AG09309 (cell line): ENCODE measurements around the gene KLC4.

Experiments used
- DNase-seq: peaks from one replicate; pipeline ENCODE4 v3.0.0-alpha.2; 2010; ENCODE audit warnings: low read depth
- H3K4me3 ChIP-seq: 2 replicates; pipeline ENCODE4 v1.5.1; 2011; ENCODE audit warnings: mild to moderate bottlenecking, low read depth, low read length, moderate library complexity; ENCODE audit not compliant: control insufficient read depth
- TF ChIP-seq, protein P1 (sequence below): IDR thresholded peaks from 2 replicates; pipeline ENCODE4 v1.5.1; 2011; ENCODE audit warnings: mild to moderate bottlenecking, low read depth, low read length, inconsistent platforms; ENCODE audit not compliant: insufficient read depth, control insufficient read depth; ENCODE audit errors: missing control alignments

The KLC4 gene

DNA sequence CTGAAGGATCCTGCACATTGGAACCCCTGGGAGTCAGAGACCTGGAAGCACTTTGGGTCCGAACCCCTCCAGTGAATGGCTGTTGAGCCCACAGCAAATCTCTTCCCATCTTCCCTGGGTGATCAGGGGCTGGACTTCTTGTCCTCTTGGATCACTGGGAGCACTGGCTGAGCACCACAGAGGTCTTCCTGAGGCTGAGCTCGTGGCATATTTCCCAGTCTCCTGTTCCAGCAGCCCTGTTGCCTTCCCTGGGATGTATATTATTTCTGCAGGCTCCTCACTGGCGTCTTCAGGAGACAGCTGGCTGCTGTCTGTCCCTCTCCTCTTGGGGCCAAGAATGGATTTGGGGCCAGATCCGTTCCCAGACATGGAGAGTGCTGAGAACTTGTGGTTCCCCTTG, 60.1 kb downstream of the KLC4 start:
- TF ChIP-seq, protein P1, sequence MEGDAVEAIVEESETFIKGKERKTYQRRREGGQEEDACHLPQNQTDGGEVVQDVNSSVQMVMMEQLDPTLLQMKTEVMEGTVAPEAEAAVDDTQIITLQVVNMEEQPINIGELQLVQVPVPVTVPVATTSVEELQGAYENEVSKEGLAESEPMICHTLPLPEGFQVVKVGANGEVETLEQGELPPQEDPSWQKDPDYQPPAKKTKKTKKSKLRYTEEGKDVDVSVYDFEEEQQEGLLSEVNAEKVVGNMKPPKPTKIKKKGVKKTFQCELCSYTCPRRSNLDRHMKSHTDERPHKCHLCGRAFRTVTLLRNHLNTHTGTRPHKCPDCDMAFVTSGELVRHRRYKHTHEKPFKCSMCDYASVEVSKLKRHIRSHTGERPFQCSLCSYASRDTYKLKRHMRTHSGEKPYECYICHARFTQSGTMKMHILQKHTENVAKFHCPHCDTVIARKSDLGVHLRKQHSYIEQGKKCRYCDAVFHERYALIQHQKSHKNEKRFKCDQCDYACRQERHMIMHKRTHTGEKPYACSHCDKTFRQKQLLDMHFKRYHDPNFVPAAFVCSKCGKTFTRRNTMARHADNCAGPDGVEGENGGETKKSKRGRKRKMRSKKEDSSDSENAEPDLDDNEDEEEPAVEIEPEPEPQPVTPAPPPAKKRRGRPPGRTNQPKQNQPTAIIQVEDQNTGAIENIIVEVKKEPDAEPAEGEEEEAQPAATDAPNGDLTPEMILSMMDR: no peak
- no peak overlapping the region for H3K4me3 ChIP-seq
- DNase-seq: no peak

DNA sequence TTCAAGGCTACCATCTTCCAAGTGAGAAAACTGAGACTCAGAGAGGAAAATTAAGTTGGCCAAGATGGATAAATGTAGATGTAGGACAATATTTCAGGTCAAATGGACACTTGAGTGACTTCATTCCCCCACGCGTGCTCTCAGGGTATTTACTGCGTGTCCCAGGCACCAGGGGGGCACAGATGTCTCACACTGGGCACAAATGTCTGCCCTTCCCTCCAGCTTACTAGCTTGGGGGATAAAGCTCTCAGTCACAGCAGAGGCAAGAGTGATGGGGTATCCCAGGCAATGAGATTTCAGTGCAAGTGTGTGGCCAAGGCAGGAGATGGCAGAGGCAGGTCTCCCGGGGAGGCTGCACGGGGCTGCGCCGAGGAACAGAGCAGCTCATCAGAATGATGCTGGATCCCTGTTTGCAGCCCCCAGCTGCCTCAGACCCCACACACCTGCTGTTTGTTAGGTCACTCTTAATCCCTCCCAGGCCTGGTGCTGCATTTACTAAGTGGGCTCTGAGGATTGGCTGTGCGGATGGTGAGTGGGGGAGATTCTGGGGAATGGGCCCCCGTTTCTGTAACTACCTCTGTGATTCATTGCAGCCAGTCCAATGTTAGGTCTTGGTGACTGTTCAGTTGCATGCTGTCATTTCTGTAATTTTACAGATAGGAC, 60.8 kb downstream of the KLC4 start:
- H3K4me3 ChIP-seq: no peak overlapping the region
- TF ChIP-seq, protein P1: no peak
- DNase-seq: no peak

DNA sequence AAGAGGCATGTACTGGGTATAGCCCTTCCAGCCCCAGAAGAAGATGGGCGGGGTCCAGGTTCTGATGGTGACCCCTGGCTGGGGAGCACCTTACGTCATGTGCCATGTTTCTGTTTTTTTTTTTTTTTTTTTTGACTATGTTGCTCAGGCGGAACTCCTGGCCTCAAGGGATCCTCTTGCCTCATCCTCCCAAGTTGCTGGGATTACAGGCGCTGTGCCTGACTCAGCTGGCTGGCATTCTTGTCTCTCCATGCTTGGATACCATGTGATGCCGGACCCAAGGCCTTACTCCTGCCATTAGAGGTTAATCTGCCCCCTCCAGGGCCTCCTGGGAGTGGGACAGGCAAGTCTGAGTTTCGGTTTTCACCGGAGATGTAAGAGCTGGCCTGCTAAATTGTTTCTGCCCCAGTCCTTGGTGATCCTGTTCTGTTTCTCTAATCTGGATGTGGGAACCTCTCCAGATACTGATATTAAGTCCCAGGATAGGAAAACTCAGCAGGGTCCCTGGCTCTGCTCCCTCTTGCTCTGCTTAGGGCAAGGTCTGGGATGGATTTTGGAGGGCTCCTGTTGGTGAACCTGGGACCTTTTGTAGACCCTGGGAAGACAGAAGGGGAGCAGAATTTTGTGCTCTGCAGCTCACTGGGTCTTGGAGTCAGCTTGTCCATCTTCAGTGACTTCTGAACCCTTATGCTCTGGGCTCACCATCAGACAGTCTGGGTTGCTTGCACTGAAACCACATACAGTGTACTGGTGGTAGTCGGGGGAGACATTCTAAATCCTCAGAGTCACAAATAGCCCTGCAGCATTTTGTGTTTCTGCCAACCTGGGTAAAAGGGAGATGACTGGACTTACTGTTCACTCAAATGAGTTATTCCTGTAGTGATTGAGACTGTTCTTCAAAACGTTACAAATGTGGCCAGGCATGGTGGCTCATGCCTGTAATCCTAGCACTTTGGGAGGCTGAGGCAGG, 61.8 kb downstream of the KLC4 start:
- no peak overlapping the region for H3K4me3 ChIP-seq

DNA sequence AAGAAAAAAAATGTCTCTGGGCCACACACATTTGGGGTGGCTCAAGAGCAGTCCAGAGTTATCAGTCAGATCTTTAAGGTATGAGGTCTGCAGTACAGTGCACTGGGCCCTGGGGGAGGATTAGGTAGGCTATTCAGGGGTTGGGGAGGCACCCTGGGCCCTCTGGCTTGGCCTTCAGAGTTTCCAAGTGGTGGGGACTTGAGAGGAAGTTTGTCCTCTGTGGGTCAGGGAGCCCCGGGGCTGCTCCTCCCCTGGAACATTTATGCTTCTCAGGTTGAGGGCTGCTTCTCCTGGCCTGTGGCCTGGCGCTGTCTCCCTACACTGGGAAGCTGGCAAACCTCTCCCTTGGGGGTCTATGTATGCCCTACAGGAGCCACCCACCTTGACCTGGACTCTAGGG, 62.7 kb downstream of the KLC4 start:
- TF ChIP-seq, protein P1: no peak
- DNase-seq: no peak
- no peak overlapping the region for H3K4me3 ChIP-seq

More for the DNA sequence above, 61.8 kb downstream of the KLC4 start:
- TF ChIP-seq, protein P1: no peak
- peak; percentile 95 for DNase-seq

DNA sequence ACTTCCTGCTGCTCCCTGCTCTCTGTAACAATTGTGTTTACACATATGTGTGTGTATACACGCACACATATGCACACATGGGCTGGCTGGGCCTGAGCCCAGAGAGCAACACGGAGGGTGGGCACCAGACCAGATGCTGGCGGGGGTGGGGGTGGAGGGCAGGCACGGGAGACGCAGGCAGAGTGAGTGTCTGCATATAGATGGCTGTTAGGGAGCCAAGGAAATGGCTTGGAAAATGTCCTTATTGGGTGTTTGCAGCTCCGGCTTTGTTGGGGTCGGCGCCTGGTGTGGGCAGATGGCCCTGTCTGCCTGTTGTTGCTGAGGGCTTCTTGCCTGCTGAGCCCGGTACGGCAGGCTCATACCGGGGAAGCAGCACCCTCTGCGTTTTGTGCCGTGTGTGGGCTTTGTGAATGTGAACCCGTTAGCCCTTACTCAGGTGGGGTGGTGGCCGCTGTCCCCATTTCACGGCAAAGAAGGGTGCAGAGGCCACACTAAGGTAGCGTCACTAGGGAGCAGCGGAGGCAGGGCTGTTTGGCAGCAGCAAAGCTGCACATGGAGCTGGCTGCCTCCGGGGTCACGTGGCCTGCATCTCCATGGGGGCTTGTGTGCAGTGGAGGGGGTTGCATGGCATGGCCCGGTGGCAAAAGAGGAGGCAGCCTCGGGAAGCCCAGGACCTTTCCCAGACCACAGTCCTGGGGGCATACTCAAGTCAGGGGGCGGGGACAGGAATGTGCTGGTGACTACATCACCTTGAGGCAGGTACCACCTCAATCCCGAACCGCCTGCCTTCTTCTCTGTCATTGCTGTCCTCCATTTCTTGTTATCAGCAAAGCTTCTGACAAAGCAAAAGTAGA, 64.3 kb downstream of the KLC4 start:
- no peak overlapping the region for H3K4me3 ChIP-seq
- no peak for DNase-seq
- TF ChIP-seq, protein P1: no peak

DNA sequence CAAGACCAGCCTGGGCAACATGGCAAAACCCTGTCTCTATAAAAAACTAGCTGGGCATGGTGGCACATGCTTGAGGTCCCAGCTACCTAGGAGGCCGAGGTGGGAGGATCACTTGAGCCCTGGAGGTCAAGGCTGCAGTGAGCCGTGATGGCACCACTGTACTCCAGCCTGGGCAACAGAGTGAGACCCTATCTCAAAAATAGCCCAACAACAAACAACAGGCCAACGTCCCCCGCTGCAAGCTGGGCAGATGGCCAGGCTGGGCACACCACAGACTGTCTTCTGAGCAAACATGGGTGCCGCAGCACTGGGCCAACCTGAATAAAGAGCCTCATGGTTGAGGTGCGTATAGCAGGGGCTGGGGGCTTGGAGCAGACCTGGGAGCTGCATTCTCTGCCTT, 65.0 kb downstream of the KLC4 start:
- no peak for DNase-seq
- no peak overlapping the region for H3K4me3 ChIP-seq
- TF ChIP-seq, protein P1: no peak
